ENCODE results near the gene TRAPPC12.
"Not testable (repeated sequence)": the region's sequence is repeated elsewhere in the genome, so short reads cannot be mapped to it uniquely, and the experiment has no call there.

TRAPPC12 gene

GRCh38 chr2:3513026-3513810, 133.7 kb downstream of the TRAPPC12 start:
- Histone ChIP-seq H4K20me1 (ENCODE audit: insufficient read depth, low read length) (no peaks in the 10 kb centered on the region), H3K4me2 (ENCODE audit: insufficient read depth, low read length) (no peak overlapping the region), H3K27me3 (ENCODE audit: insufficient read depth, low read length, poor library complexity) (no peaks in the 10 kb centered on the region), H3K4me1 (ENCODE audit: insufficient read depth, low read length) (peaks cover 12% of the 10 kb centered on the region; the same call in 1 of the 2 replicates), H3K9ac (ENCODE audit: low read depth, low read length) (no peak overlapping the region), H3K36me3 (ENCODE audit: insufficient read depth, low read length) (peaks cover 49% of the 10 kb centered on the region), H2AFZ (ENCODE audit: low read depth, low read length) (no peak overlapping the region), H3K4me3 (ENCODE audit: low read depth in 1 of 2, low read length in 2 of 2) (no peak overlapping the region), H3K79me2 (ENCODE audit: insufficient read depth, low read length) (peaks cover 21% of the 10 kb centered on the region), H3K9me3 (ENCODE audit: insufficient read depth, low read length, severe bottlenecking) (peaks cover 4% of the 10 kb centered on the region), H3K27ac (ENCODE audit: low read length) (no peak overlapping the region)
- TF ChIP-seq CTCF (IDR thresholded peaks at IDR 0.05; ENCODE audit: borderline replicate concordance, extremely low read depth, low read length, poor library complexity, severe bottlenecking) (no peak), EZH2 (IDR thresholded peaks at IDR 0.05; ENCODE audit: borderline replicate concordance, low read depth, low read length, severe bottlenecking) (no peak)
- DNase-seq, result no peak
- no peak for ATAC-seq (ENCODE audit: insufficient read depth, low read depth)

- not testable (repeated sequence) for H3K9me3 ChIP-seq (ENCODE audit: insufficient read depth, low read length, severe bottlenecking); DNase-seq; H3K27me3 ChIP-seq (ENCODE audit: insufficient read depth, low read length, poor library complexity); H4K20me1 ChIP-seq (ENCODE audit: insufficient read depth, low read length); ATAC-seq (ENCODE audit: insufficient read depth, low read depth); H2AFZ ChIP-seq (ENCODE audit: low read depth, low read length); H3K4me3 ChIP-seq (ENCODE audit: low read depth in 1 of 2, low read length in 2 of 2); H3K27ac ChIP-seq (ENCODE audit: low read length); H3K4me2 ChIP-seq (ENCODE audit: insufficient read depth, low read length); H3K9ac ChIP-seq (ENCODE audit: low read depth, low read length)
- peaks cover 20% of the 10 kb centered on the region for H3K4me1 ChIP-seq (ENCODE audit: insufficient read depth, low read length)
- peaks cover 40% of the 10 kb centered on the region for H3K36me3 ChIP-seq (ENCODE audit: insufficient read depth, low read length)
- H3K79me2 ChIP-seq (ENCODE audit: insufficient read depth, low read length), result peaks cover 36% of the 10 kb centered on the region
Observed at GRCh38 chr2:3515438-3515837, 135.9 kb downstream of the TRAPPC12 start.

- no peaks in the 10 kb centered on the region for H3K27me3 ChIP-seq (ENCODE audit: insufficient read depth, low read length, poor library complexity)
- no peak overlapping the region for H3K27ac ChIP-seq (ENCODE audit: low read length)
- H3K4me1 ChIP-seq (ENCODE audit: insufficient read depth, low read length), result peaks cover 34% of the 10 kb centered on the region
- H3K9me3 ChIP-seq (ENCODE audit: insufficient read depth, low read length, severe bottlenecking), result no peaks in the 10 kb centered on the region
- H3K9ac ChIP-seq (ENCODE audit: low read depth, low read length), result no peak overlapping the region
- no peak for DNase-seq
- H3K79me2 ChIP-seq (ENCODE audit: insufficient read depth, low read length), result peaks cover 41% of the 10 kb centered on the region
- no peak overlapping the region for H3K4me3 ChIP-seq (ENCODE audit: low read depth in 1 of 2, low read length in 2 of 2)
- no peaks in the 10 kb centered on the region for H4K20me1 ChIP-seq (ENCODE audit: insufficient read depth, low read length)
- H3K4me2 ChIP-seq (ENCODE audit: insufficient read depth, low read length), result no peak overlapping the region
- no peak for TF ChIP-seq CTCF (IDR thresholded peaks at IDR 0.05; ENCODE audit: borderline replicate concordance, extremely low read depth, low read length, poor library complexity, severe bottlenecking)
- no peak for TF ChIP-seq EZH2 (IDR thresholded peaks at IDR 0.05; ENCODE audit: borderline replicate concordance, low read depth, low read length, severe bottlenecking)
- ATAC-seq (ENCODE audit: insufficient read depth, low read depth), result no peak
- no peak overlapping the region for H2AFZ ChIP-seq (ENCODE audit: low read depth, low read length)
- peaks cover 27% of the 10 kb centered on the region for H3K36me3 ChIP-seq (ENCODE audit: insufficient read depth, low read length)
Observed at GRCh38 chr2:3516831-3517230, 137.3 kb downstream of the TRAPPC12 start.

- Histone ChIP-seq H2AFZ (ENCODE audit: low read depth, low read length) (peak overlapping the region; percentile 90), H3K4me3 (ENCODE audit: low read depth in 1 of 2, low read length in 2 of 2) (peak overlapping the region; percentile 65 to 80), H3K27me3 (ENCODE audit: insufficient read depth, low read length, poor library complexity) (no peaks in the 10 kb centered on the region), H3K4me1 (ENCODE audit: insufficient read depth, low read length) (peaks cover 35% of the 10 kb centered on the region), H4K20me1 (ENCODE audit: insufficient read depth, low read length) (no peaks in the 10 kb centered on the region), H3K9me3 (ENCODE audit: insufficient read depth, low read length, severe bottlenecking) (no peaks in the 10 kb centered on the region), H3K4me2 (ENCODE audit: insufficient read depth, low read length) (peak overlapping the region; percentile 81), H3K36me3 (ENCODE audit: insufficient read depth, low read length) (peaks cover 15% of the 10 kb centered on the region), H3K9ac (ENCODE audit: low read depth, low read length) (peak overlapping the region; percentile 80), H3K79me2 (ENCODE audit: insufficient read depth, low read length) (peaks cover 41% of the 10 kb centered on the region), H3K27ac (ENCODE audit: low read length) (peak overlapping the region; percentile 87)
- no peak for DNase-seq
- TF ChIP-seq CTCF (IDR thresholded peaks at IDR 0.05; ENCODE audit: borderline replicate concordance, extremely low read depth, low read length, poor library complexity, severe bottlenecking), result no peak
- TF ChIP-seq EZH2 (IDR thresholded peaks at IDR 0.05; ENCODE audit: borderline replicate concordance, low read depth, low read length, severe bottlenecking), result no peak
- ATAC-seq (ENCODE audit: insufficient read depth, low read depth), result no peak
Observed at GRCh38 chr2:3517948-3518495, 138.5 kb downstream of the TRAPPC12 start.

All from DND-41 (cell line).